GM15510 (cell line): Measurements from ENCODE around the gene SLC35E1.

Source experiments
- POLR2A ChIP-seq: IDR thresholded peaks from 3 replicates; pipeline ENCODE4 v1.6.1; 2011; ENCODE audit warnings: borderline replicate concordance; ENCODE audit not compliant: insufficient read length; ENCODE audit errors: extremely low read depth

The SLC35E1 gene

DNA sequence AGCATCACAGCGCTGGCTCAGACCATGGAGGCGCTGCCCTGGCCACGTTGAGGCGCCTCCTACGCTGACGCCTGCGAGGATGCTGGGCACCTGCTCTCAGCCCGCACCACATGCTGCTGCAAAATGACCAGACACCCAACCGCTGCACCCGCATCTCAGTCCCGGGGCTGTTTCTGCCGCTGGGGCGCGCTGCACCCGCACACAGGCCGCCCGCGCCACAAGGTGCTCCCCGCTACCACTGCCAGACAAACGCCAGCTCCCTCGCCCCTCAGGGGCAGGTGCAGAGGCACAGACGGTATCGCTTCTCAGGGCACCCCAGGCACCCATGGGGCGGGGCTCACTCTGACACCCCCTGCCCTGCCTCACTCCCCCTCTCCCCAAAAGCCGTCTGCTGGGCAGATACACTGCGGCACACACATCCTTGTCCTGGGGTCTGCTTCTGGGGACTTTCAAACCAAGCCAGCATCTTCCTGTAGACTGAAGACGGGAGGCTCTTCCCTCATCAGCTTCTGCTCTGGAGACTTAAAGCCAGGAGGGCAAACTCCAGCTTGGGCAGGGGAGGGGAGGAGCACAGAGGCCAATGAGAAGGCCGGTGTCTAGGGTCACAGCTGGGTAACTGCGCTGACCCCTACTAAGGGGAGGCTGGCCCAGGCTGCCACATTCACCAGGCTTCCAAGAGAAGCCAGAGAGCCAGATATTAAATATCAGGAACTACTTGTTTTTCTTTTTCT lies 46.3 kb downstream of the SLC35E1 start:
- no peak for TF ChIP-seq POLR2A

DNA sequence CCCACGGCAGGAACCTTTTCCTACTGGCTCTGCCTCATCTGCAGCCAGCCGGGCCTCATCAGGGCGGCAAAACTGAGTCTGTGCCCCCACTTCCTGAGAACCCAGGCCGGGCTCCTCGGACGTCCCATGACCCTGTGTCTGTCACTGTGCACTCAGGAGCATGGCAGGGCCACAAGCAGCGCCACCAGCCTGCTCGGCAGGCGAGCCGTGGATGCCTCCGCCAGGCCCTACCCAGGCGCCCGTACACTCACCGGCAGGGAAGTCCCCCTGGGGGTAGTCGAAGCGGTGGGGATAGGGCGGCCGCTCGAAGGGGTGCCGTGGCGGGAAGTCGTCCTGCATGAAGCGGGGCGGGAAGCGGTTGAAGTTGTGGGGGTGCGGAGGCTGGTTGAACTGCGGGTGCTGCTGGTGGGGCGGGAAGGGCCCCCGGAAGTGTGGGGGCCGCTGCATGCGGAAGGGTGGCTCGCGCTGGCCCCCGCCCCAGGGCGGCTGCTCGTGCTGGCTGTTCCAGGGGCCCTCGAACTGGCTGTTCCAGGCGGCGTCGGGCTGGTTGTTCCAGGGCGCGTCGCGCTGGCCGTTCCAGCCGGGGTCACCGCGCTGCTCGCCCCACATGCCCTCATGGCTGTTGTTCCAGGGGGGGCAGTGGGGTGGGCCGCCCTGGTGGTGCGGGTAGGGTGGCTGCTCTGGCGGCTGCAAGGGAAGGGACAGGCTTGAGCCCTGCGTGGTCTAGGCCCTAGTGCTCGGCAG lies 47.1 kb downstream of the SLC35E1 start:
- TF ChIP-seq POLR2A, result no peak

DNA sequence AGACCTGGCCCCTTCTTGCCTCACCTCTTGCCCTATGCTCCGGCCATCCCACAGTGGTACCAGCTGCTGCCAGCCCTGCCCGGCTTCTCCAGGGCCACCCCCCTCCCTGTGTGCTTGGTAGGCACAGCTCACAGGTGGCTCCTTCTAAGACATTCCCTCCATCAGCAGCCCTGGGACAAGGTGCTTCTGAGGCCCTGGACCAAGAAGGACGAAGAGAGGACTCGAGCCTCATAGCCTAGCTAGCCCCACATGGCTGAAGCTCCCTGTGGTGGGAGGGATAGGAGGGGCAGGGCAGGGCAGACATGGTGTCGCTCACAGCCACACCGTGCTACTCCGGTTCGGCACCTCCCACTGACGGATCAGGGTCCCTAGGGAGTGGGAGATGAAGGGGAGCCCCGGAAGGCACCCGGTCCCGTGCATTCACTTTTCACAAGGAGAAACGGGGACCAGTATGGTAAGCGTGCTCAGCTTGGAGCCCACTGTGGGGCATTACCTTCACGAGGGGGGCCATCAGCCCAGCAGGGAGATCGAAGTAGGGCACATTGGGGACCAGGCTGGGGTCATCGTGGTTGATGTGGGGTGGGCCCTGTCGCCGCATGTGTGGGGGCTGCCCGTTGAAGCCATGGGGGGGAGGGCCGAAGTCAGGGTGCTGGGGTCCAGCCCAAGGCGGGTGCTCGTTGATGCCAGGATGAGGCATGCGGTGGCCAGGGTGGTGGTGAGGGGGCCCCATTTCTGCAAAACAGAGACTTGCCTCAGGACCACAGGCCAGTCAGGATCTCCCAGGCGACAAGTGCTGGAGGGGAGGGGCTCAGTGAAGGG lies 49.4 kb downstream of the SLC35E1 start:
- TF ChIP-seq POLR2A, result no peak

DNA sequence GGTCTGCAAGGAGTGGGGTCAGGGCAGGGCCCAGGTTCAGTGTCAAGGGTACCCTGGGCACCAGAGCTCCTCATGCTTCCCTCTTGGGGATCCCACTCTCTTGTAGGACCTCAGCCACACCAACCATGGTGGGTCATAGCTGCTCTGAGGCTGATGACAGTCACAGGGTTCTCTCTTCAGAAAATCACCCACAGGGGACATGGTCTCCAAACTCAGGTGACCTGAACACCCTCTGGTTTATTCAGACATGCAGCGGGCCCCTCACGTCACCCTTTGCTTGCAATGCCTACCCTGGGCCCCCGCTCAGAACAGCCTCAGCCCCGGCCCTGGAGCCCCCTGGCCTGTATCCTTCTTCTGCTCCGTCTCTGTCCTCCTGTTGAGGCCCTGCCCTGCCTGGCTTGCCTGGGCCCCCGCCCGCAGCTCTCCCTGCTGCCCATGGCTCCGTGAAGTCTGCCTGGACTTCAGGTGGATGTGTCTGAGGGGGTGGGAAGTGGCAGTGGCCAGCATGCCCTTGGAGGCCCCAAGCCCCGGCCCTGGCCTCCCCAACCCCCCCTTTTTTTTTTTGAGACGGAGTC lies 50.4 kb downstream of the SLC35E1 start:
- TF ChIP-seq POLR2A, result no peak

DNA sequence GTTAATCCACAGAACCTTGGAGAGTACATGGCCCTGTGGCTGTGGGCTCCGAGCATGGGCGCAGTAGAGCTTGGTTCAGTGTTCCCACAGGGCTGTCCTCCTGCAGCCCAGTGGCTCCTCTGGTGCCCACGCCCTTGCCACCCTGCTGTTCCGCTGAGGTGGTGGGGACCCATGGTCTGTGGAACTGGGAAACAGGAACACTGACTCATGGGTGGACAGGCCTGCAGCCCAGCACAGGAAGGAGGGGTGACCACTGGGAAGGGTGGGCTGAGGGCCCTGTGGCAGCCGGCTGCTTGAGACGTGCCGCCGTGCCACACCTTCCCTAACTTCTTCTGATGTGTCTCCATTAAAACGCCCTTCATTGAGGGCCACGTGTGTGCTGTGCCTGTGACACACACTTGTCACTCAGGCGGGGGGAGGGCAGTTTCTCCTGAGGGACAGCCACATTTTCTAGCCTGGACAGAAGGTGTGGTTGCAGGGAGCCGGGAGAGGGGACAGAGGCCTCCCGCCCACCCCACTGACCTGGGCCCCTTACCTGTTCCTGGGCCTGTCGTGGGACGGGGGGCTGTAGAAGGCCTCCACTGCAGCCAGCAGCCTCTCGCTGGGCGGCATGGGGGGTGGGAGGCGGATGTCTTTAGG lies 51.1 kb downstream of the SLC35E1 start:
- TF ChIP-seq POLR2A, result no peak

DNA sequence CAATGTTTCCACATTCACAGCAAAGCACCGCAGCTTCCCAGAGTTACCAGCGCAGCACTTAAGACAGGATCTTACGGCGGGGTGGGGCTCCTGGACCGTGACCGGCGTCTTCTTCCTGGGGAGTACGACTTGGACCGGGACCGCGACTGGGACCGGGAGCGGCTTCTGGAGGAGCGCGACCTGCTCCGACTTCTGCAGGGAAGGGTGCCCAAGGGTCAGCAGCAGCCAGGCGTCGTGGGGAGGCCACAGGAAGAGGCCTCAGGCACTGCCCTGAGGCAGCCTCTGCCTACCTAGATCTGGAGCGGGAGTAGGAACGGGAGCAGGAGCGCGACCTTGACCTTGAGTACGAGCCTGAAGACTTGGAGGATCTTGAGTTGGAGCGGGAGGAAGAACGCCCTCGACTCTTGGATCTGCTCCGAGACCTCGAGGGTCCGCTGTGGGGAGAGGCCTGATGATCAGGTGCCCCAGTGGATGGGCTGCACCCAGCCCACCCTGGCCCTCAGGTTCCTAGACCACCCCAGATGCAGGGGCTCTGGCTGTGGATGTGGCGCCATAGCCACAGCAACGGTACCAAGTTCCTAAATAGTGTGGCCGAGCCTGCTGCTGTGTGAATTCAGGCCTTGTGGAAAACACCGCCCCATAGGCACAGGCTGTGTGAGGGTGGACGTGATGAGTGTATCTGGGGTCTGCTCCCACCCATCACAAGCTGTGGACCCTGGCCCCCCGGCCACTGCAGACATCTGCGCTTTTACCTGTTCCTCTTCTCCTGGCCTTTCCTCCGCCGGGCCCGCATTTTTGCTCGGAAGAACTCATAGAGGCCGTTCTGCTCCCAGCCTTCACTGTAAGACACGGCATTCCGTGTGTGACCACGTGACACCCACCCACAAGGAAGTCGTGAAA lies 51.9 kb downstream of the SLC35E1 start:
- no peak for TF ChIP-seq POLR2A

DNA sequence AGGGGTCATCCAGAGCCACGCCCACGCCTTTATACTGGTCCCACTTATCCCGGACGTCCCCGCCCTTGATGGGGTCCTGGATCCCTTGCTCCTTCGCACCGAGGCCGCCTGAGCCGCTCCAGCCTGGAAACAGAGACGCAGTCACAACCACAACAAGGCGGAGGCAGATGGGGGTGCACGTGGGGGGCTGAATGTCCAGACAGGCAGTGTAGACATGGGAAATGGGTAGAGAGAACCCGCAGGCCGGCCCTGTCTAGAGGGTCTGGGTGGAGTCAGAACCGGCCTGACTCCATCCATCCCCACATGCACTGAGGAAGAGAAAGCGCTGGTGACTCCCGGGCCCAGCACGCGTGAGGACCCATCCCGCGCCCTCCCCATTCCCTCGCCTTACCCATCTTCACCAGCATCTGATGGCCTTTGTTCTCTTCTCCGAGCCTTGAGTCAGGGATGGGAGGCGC lies 53.0 kb downstream of the SLC35E1 start:
- TF ChIP-seq POLR2A, result no peak

DNA sequence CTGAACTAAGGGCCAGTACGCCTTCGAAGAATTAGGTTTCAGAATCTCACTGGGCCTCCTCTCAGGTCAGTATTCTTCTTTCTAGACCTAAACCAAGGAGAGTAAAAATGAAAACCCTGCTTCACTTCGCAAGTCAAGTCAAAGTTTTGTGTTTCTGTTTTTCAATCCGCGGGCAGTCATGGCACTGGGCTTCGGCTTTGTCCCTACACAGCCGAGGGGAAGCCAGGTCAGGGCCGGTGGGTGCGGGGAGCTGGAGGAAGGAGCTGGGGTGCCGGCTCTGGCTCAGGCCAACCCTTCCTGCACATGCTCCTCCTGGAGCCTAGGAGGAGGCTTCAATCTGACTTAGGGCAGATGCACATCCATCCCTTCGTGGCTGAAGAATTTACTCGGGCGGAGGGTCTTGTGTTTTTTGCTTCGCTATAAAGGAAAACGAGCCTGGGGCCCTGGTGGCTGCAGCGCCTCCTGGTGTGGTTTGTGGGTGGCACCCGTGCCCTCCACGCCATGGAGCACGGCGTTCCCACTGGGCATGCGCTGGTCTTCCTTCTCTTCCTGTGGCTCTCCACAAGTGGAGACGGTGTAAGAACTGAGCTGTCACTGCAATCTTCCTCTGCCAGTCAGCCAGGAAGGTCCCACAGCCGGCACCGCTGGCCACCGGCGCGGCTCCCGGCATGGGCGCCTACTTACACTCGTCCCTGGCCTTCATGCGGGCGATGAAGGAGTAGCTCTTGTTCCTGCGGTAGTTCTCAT lies 53.6 kb downstream of the SLC35E1 start:
- no peak for TF ChIP-seq POLR2A

DNA sequence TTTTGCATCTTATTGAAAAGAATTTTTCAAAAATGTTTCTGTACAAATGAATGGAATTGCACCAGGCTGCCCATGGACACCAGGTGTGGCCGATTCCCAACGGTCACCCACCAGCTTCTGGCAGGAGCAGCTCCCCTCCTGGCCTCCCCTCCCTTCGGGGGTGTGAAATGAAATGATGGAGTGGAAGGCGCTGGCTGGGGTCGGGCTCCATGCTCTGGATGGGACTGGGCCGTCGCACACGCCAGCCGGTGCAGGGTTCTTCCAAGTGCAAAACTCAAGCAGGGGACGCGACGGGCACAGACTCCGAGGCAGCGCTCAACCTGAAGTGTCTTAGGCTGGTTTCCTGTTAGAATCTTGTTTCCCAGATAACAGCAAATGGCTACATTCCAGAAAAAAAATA lies 54.2 kb downstream of the SLC35E1 start:
- no peak for TF ChIP-seq POLR2A

DNA sequence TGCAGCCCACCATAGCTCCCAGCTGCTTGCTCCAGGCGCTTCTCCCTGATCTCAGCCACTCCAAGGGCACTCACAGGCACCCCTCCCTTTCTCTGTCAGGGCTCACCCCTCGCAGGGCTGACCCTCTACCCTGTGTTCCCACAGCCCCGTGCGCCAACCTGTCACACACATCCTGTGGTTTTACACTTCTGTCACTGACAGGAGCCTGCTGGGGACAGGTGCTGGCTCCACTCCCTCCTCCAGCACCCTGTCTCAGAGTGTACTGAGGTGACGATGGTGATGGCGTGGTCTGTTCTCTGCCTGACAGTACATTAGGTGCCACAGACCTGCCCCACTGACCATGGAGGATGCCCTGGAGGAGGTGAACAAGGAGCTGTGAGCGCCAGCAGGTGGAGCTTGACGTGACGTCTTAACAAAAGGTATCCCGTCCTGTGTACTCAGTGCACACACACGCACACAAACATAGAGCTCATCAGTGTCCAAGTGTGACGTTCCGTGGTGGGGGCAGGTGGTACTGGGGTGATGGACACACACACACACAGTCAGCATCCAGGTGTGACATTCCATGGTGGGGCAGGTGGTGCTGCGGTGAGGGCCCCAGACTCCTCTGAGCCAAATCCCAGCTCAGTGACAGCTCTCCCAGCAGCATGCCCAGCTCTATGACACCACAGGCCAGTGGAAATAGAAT lies 55.1 kb downstream of the SLC35E1 start:
- no peak for TF ChIP-seq POLR2A

DNA sequence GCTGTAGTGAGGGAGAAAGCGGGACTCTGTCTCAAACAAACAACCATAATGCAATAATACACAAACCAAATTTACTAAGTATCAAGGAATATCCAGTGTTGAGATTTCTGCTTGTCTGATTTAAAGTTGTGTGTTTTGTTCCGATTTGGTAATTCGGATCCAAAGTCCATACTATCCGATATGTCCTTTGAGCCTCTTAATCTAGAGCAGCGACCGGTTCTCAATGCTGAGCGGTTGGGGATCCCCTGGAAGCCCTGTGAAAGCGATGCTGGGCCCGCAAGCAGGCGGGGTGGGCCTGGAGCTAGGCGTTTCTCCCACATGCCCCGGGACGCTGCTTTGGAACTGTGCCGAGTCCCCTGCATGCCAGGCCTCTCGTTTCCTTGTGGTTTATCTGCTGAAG lies 55.8 kb downstream of the SLC35E1 start:
- TF ChIP-seq POLR2A, result no peak

DNA sequence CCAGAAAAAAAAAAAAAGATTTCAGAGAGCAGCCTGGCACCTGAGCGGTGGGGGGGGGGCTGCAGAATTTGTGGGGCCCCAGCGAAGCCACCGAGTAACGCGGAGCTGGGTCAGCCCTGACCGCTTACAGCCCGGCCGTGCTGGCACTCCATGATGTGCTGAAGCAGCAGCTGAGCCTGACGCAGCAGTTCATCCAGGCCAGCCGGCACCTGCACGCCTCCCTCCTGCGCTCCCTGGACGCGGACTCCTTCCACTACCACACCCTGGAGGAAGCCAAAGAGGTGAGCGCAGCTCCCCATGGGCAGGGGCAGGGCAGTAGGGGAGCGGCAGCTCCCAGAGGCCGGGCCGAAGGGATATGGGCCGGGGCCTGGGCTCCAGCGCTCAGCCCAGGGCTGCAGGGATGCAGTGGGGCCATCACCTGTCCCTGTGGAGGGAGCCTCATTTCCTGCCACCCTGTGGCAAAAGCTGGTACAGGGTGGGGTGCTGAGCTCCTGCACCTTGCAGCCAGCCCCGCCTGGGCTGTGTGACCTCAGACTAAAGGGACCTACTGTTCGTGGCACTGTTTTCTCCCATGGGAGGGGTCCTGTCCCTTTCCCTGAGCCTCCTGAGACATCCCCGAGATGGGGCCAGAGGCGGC lies 57.7 kb downstream of the SLC35E1 start:
- TF ChIP-seq POLR2A, result no peak
